GM12878 (cell line): ENCODE measurements around the gene POGZ. TPM values are rescaled to one million over a fixed set of nuclear protein-coding genes. Genes with fewer than 3 reads are reported as not detected.

Source experiments
- CHD1 ChIP-seq: IDR thresholded peaks from 2 replicates; pipeline ENCODE4 v1.6.1; 2012; ENCODE audit warnings: low read depth, low read length, improper control_type of control experiment
- CREM ChIP-seq: IDR thresholded peaks from 2 replicates; pipeline ENCODE4 v1.6.1; 2014; ENCODE audit warnings: antibody characterized with exemption, low read depth
- HDGF ChIP-seq: fragments of 450-650 bp; IDR thresholded peaks from 2 replicates; pipeline ENCODE4 v1.6.1; 2016; ENCODE audit warnings: antibody characterized with exemption
- MEF2B ChIP-seq: fragments of 450-650 bp; IDR thresholded peaks from 2 replicates; pipeline ENCODE4 v1.6.1; 2018; ENCODE audit warnings: mild to moderate bottlenecking, moderate library complexity; ENCODE audit not compliant: partially characterized antibody, poor library complexity, severe bottlenecking
- MXI1 ChIP-seq: fragments of 150-350 bp; IDR thresholded peaks from 2 replicates; pipeline ENCODE4 v1.6.1; 2011; ENCODE audit warnings: low read depth, mild to moderate bottlenecking, inconsistent platforms, low read length, improper control_type of control experiment
- MYB ChIP-seq: fragments of 150-350 bp; IDR thresholded peaks from 2 replicates; pipeline ENCODE4 v1.6.1; 2014; ENCODE audit warnings: mild to moderate bottlenecking, low read depth, low read length, borderline replicate concordance
- SMC3 ChIP-seq: IDR thresholded peaks from 2 replicates; pipeline ENCODE4 v1.6.1; 2011; ENCODE audit warnings: low read length, improper control_type of control experiment, borderline replicate concordance
- polyA plus RNA-seq, 11 experiments: library from polyadenylated mRNA; depleted of rRNA in 4 of 11; unstranded in 6 of 11; stranded (reverse) in 5 of 11; fragments of >200 nt; fragmentation: Nextera tagmentation in 4 of 11; fragmentation: Illumina TruSeq in 1 of 11; extraction: Ambion mirVana in 4 of 11; extraction: Trizol in 1 of 11; gene quantifications; 1 replicate in 1 of 11; 2 replicates in 10 of 11; pipeline versions ENCODE4 v1.2.1 to v1.2.3, GENCODE V29; 2011 to 2016; ENCODE audit warnings: inconsistent platforms in 2 of 11, missing spikeins in 2 of 11, low read depth in 1 of 11
- total RNA-seq, 4 experiments: library from RNA; depleted of rRNA in 3 of 4; stranded (reverse); fragments of >200 nt in 3 of 4; fragmentation: Illumina TruSeq in 1 of 4; extraction: Trizol in 1 of 4; gene quantifications; 2 replicates each; pipeline versions ENCODE4 v1.2.1 to v1.2.3, GENCODE V29; 2013 to 2021
- TF ChIP-seq, protein P1 (sequence below): fragments of 450-650 bp; IDR thresholded peaks from 2 replicates; pipeline ENCODE4 v1.6.1; 2017; ENCODE audit warnings: antibody characterized with exemption, mild to moderate bottlenecking, moderate library complexity
- TF ChIP-seq, protein P2 (sequence below): fragments of 450-650 bp; IDR thresholded peaks from 2 replicates; pipeline ENCODE4 v1.6.1; 2017; ENCODE audit warnings: borderline replicate concordance
- TF ChIP-seq, protein P3 (sequence below): IDR thresholded peaks from 2 replicates; pipeline ENCODE4 v1.6.1; 2011; ENCODE audit warnings: mild to moderate bottlenecking, low read depth, low read length, moderate library complexity; ENCODE audit not compliant: insufficient replicate concordance

The POGZ gene
- total and polyA plus RNA-seq, 10 of the 15 experiments (the other 5 are each of a cell fraction or from before 2014, with no cell fraction given) = 11.3 to 80.6 (median 35.8) TPM

DNA sequence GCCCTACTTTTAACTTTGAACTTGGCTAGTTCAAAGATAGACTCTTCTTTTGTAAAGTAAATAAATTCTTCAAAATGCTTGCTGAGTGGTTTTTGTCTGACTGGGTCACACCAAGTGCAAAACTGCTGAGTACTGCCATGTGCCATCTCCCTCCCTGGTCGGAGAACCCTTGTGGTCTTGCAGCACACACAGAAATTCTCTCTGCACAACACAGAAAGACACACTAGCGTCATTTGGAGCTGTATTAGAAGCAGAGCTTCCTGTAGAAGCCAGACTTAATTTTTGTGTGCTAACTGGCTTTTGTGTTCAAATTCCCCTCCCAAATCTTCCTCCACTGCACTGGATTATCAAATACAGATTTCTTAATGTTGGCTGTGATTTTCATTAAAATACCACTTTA is 57.4 kb downstream of the POGZ start (continued):
- TF ChIP-seq, protein P1, sequence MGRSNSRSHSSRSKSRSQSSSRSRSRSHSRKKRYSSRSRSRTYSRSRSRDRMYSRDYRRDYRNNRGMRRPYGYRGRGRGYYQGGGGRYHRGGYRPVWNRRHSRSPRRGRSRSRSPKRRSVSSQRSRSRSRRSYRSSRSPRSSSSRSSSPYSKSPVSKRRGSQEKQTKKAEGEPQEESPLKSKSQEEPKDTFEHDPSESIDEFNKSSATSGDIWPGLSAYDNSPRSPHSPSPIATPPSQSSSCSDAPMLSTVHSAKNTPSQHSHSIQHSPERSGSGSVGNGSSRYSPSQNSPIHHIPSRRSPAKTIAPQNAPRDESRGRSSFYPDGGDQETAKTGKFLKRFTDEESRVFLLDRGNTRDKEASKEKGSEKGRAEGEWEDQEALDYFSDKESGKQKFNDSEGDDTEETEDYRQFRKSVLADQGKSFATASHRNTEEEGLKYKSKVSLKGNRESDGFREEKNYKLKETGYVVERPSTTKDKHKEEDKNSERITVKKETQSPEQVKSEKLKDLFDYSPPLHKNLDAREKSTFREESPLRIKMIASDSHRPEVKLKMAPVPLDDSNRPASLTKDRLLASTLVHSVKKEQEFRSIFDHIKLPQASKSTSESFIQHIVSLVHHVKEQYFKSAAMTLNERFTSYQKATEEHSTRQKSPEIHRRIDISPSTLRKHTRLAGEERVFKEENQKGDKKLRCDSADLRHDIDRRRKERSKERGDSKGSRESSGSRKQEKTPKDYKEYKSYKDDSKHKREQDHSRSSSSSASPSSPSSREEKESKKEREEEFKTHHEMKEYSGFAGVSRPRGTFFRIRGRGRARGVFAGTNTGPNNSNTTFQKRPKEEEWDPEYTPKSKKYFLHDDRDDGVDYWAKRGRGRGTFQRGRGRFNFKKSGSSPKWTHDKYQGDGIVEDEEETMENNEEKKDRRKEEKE = no peak
- no peak for TF ChIP-seq MYB
- TF ChIP-seq, protein P2, sequence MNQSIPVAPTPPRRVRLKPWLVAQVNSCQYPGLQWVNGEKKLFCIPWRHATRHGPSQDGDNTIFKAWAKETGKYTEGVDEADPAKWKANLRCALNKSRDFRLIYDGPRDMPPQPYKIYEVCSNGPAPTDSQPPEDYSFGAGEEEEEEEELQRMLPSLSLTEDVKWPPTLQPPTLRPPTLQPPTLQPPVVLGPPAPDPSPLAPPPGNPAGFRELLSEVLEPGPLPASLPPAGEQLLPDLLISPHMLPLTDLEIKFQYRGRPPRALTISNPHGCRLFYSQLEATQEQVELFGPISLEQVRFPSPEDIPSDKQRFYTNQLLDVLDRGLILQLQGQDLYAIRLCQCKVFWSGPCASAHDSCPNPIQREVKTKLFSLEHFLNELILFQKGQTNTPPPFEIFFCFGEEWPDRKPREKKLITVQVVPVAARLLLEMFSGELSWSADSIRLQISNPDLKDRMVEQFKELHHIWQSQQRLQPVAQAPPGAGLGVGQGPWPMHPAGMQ = no peak
- no peak for TF ChIP-seq CREM
- no peak for TF ChIP-seq MEF2B
- TF ChIP-seq HDGF = no peak
- no peak for TF ChIP-seq MXI1
- TF ChIP-seq CHD1 = no peak
- TF ChIP-seq, protein P3, sequence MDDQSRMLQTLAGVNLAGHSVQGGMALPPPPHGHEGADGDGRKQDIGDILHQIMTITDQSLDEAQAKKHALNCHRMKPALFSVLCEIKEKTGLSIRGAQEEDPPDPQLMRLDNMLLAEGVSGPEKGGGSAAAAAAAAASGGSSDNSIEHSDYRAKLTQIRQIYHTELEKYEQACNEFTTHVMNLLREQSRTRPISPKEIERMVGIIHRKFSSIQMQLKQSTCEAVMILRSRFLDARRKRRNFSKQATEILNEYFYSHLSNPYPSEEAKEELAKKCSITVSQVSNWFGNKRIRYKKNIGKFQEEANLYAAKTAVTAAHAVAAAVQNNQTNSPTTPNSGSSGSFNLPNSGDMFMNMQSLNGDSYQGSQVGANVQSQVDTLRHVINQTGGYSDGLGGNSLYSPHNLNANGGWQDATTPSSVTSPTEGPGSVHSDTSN = no peak
- TF ChIP-seq SMC3 = no peak
